Suprapubic skin (tissue), 4 donors: ENCODE measurements around the gene ARHGEF25. TPM values are rescaled to one million over a fixed set of nuclear protein-coding genes. Genes with fewer than 3 reads are reported as not detected.

Source experiments
- DNase-seq, 2 donors: peaks; one replicate each; pipeline ENCODE4 v3.0.0-alpha.2; 2019; ENCODE audit warnings: low spot score in 2 of 2
- H3K27ac ChIP-seq: fragments of 200-600 bp; sonication (generic); one replicate; pipeline ENCODE4 v1.5.1; 2019
- H3K27me3 ChIP-seq: fragments of 200-600 bp; sonication (generic); one replicate; pipeline ENCODE4 v1.5.1; 2019
- H3K36me3 ChIP-seq: fragments of 200-600 bp; sonication (generic); one replicate; pipeline ENCODE4 v1.5.1; 2019
- H3K4me1 ChIP-seq: fragments of 200-600 bp; sonication (generic); one replicate; pipeline ENCODE4 v1.5.1; 2019
- H3K4me3 ChIP-seq: fragments of 200-600 bp; sonication (generic); one replicate; pipeline ENCODE4 v1.5.1; 2019; ENCODE audit warnings: mild to moderate bottlenecking
- H3K9me3 ChIP-seq: fragments of 200-600 bp; sonication (generic); one replicate; pipeline ENCODE4 v1.5.1; 2019
- EP300 ChIP-seq: sonication (generic); formaldehyde crosslinking; IDR thresholded peaks from one replicate; pipeline ENCODE4 v1.6.1; 2017; ENCODE audit warnings: antibody characterized with exemption
- POLR2A ChIP-seq, 2 donors: fragments of 450-650 bp; IDR thresholded peaks; one replicate each; pipeline ENCODE4 v1.6.1; 2017; ENCODE audit warnings: antibody characterized with exemption in 2 of 2, mild to moderate bottlenecking in 2 of 2, moderate library complexity in 2 of 2
- POLR2AphosphoS5 ChIP-seq, 3 donors: sonication (generic); formaldehyde crosslinking; IDR thresholded peaks; one replicate each; pipeline ENCODE4 v1.6.1; 2017; ENCODE audit warnings: antibody characterized with exemption in 3 of 3
- WGBS: methylation state at CpG from one replicate; pipeline ENCODE4 v1.1.5; 2018; 5-methylcytosine and 5-hydroxymethylcytosine counted together
- total RNA-seq, 4 donors: library from RNA; depleted of rRNA; stranded (reverse); fragments of >200 nt; gene quantifications; one replicate each; pipeline ENCODE4 v1.1.0, GENCODE V29; 2016
- TF ChIP-seq, protein P1 (sequence below), 2 donors: fragments of 200-600 bp in 1 of 2; fragments of 450-650 bp in 1 of 2; sonication (generic) in 1 of 2; IDR thresholded peaks; one replicate each; pipeline ENCODE4 v1.5.1; 2016 to 2019; ENCODE audit warnings: antibody characterized with exemption in 2 of 2, mild to moderate bottlenecking in 1 of 2, moderate library complexity in 1 of 2

The ARHGEF25 gene
- total RNA-seq, 4 donors from 2014 or later, result 4.0 to 13.3 (median 7.9) TPM

DNA sequence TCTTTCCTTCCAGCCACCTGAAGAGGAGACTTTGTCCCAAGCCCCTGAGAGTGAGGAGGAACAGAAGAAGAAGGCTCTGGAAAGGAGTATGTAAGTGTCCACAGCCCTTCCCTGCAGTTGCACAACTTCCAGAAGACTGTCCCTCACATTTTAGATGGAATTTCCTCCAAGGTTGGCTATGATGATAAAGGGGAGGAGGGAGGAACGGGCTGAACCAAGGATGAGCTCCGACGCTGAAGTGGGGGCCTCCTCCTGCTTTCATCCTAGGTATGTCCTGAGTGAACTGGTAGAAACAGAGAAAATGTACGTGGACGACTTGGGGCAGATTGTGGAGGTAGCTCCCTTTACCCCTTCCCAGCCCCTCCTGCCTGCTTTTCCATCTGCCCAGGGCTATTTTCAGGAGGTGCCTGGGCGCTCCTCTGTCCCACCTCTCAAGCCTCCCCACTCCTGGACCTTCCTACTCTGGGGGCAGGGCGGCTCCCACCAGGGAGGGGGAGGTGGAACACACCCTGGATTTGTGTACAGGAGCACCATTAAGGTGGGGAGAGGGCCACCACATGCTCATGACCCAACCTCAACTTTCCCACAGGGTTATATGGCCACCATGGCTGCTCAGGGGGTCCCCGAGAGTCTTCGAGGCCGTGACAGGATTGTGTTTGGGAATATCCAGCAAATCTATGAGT lies 2.3 kb downstream of the ARHGEF25 start:
- H3K4me1 ChIP-seq, result peaks cover 30% of the 10 kb centered on the region
- H3K27me3 ChIP-seq, result peaks cover 25% of the 10 kb centered on the region
- WGBS, result 88% methylated on average over 10 of the region's 10 CpGs
- H3K36me3 ChIP-seq, result peaks cover 2% of the 10 kb centered on the region
- TF ChIP-seq, protein P1, sequence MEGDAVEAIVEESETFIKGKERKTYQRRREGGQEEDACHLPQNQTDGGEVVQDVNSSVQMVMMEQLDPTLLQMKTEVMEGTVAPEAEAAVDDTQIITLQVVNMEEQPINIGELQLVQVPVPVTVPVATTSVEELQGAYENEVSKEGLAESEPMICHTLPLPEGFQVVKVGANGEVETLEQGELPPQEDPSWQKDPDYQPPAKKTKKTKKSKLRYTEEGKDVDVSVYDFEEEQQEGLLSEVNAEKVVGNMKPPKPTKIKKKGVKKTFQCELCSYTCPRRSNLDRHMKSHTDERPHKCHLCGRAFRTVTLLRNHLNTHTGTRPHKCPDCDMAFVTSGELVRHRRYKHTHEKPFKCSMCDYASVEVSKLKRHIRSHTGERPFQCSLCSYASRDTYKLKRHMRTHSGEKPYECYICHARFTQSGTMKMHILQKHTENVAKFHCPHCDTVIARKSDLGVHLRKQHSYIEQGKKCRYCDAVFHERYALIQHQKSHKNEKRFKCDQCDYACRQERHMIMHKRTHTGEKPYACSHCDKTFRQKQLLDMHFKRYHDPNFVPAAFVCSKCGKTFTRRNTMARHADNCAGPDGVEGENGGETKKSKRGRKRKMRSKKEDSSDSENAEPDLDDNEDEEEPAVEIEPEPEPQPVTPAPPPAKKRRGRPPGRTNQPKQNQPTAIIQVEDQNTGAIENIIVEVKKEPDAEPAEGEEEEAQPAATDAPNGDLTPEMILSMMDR (IDR thresholded peaks at IDR 0.05), result no peak
- TF ChIP-seq POLR2A (IDR thresholded peaks at IDR 0.05) (no peak), POLR2AphosphoS5 (IDR thresholded peaks at IDR 0.05) (no peak), EP300 (no peak)
- no peaks in the 10 kb centered on the region for H3K9me3 ChIP-seq
- H3K27ac ChIP-seq, result no peak overlapping the region
- no peak overlapping the region for H3K4me3 ChIP-seq
- peak in 1 of 2 donors; percentile 46 for DNase-seq

DNA sequence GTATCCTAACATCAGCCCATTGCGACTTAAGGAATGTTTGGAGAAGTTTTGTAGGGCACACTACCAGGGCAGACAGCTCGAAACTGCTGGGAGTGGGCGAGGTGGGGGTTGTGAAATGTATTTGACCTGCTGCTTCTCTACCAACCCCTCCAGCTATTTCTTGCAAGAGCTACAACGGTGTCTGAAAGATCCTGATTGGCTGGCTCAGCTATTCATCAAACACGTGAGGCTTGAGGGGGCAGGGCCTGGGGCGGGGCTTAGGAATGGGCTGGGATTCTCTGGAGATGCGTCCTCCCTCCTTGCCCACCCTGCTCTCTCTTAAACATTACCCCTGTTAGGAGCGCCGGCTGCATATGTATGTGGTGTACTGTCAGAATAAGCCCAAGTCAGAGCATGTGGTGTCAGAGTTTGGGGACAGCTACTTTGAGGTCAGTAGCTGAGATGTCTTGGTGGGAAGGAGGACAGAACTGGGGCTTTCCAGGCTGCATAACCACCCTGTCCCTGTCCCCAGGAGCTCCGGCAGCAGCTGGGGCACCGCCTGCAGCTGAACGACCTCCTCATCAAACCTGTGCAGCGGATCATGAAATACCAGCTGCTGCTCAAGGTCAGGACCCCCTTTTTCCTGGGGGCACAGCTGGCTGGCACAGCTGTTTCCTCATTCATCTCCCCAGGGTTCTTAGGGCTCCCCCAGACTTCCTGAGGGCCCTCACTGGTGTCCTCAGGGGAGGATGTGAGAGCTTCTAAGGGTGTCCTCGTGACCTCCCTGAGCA lies 3.1 kb downstream of the ARHGEF25 start:
- Histone ChIP-seq H3K27me3 (peaks cover 31% of the 10 kb centered on the region), H3K4me3 (no peak overlapping the region), H3K27ac (no peak overlapping the region), H3K9me3 (no peaks in the 10 kb centered on the region), H3K4me1 (peaks cover 30% of the 10 kb centered on the region), H3K36me3 (peaks cover 2% of the 10 kb centered on the region)
- 49% methylated on average over 10 of the region's 14 CpGs for WGBS
- TF ChIP-seq, protein P1 (IDR thresholded peaks at IDR 0.05), result no peak
- TF ChIP-seq EP300 (no peak), POLR2A (IDR thresholded peaks at IDR 0.05) (no peak), POLR2AphosphoS5 (IDR thresholded peaks at IDR 0.05) (no peak)
- peak in 1 of 2 donors; percentile 66 for DNase-seq

DNA sequence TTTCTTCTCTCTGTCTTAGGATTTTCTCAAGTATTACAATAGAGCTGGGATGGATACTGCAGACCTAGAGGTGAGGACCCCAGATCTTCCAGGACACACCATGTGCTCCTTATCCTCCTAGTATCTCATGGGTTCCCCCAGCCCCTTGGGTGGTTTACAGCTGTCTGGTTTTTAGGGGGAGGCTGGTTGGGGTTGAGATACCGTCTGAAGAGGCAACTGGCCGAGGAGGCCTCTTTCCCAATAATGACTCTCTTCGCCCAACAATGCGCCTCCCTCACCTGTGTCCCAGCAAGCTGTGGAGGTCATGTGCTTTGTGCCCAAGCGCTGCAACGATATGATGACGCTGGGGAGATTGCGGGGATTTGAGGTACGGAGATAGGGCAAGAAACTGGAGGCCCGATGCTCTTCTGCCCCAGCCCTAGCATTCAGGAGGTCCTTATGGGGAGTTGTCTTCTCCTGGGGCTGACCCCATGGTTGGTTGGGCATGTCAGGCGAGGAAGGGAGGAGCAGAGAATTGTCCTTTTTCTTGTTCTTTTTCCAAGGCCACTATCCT lies 3.8 kb downstream of the ARHGEF25 start:
- peaks cover 38% of the 10 kb centered on the region for H3K27me3 ChIP-seq

DNA sequence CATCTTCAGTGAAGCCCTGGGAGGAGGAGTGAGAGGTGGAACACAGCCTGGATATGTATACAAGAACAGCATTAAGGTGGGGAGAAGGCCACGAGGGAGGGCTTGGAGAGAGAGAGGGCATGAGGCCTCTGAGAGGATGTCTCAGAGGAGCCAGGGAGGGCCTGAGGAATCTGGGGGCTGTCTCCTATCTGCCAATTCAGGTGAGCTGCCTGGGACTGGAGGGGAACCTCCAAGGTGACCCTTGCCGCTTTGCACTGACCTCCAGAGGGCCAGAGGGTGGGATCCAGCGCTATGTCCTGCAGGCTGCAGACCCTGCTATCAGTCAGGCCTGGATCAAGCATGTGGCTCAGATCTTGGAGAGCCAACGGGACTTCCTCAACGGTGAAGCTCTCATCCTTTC lies 4.4 kb downstream of the ARHGEF25 start:
- Histone ChIP-seq H3K27me3 (peaks cover 44% of the 10 kb centered on the region), H3K36me3 (peaks cover 2% of the 10 kb centered on the region), H3K4me3 (no peak overlapping the region), H3K9me3 (no peaks in the 10 kb centered on the region), H3K27ac (no peak overlapping the region), H3K4me1 (peaks cover 26% of the 10 kb centered on the region)
- TF ChIP-seq EP300, result no peak
- no peak for TF ChIP-seq POLR2AphosphoS5 (IDR thresholded peaks at IDR 0.05)
- TF ChIP-seq, protein P1 (IDR thresholded peaks at IDR 0.05), result no peak
- TF ChIP-seq POLR2A (IDR thresholded peaks at IDR 0.05), result no peak
- peak in 1 of 2 donors; percentile 50 for DNase-seq
- 94% methylated on average over 5 of the region's 5 CpGs for WGBS

More for the DNA sequence above, 3.8 kb downstream of the ARHGEF25 start:
- H3K9me3 ChIP-seq, result no peaks in the 10 kb centered on the region
- peaks cover 2% of the 10 kb centered on the region for H3K36me3 ChIP-seq
- no peak for TF ChIP-seq EP300
- no peak for TF ChIP-seq POLR2AphosphoS5 (IDR thresholded peaks at IDR 0.05)
- no peak for TF ChIP-seq POLR2A (IDR thresholded peaks at IDR 0.05)
- TF ChIP-seq, protein P1 (IDR thresholded peaks at IDR 0.05), result no peak
- H3K4me1 ChIP-seq, result peaks cover 30% of the 10 kb centered on the region
- no peak overlapping the region for H3K4me3 ChIP-seq
- WGBS, result 81% methylated on average over 11 of the region's 11 CpGs
- no peak overlapping the region for H3K27ac ChIP-seq
- peak in 1 of 2 donors; percentile 48 for DNase-seq
